RWPE1 (cell line): ENCODE measurements around the gene GPER1.

Source experiments
- CTCF ChIA-PET: fragments of 350-600 bp; sonication (Branson Sonifier 250); formaldehyde crosslinking; extraction: SDS; loops from one replicate; lab custom pipeline; 2021; lab: Yijun Ruan, JAX
- POLR2A ChIA-PET: fragments of 400-600 bp; formaldehyde crosslinking; extraction: SDS; loops from one replicate; lab custom pipeline; 2020; ENCODE audit warnings: antibody characterized with exemption; ENCODE audit not compliant: low non-redundant PET; lab: Yijun Ruan, JAX
- DNase-seq: peaks from one replicate; pipeline ENCODE4 v3.0.0; 2012; ENCODE audit warnings: low spot score
- H3K27ac ChIP-seq: fragments of 450-650 bp; 2 replicates; pipeline ENCODE4 v1.5.1; 2017
- CTCF ChIP-seq: fragments of 450-650 bp; conservative IDR thresholded peaks from 2 replicates; pipeline ENCODE4 v1.5.1; 2017; ENCODE audit warnings: low read depth, mild to moderate bottlenecking

Gene GPER1

DNA sequence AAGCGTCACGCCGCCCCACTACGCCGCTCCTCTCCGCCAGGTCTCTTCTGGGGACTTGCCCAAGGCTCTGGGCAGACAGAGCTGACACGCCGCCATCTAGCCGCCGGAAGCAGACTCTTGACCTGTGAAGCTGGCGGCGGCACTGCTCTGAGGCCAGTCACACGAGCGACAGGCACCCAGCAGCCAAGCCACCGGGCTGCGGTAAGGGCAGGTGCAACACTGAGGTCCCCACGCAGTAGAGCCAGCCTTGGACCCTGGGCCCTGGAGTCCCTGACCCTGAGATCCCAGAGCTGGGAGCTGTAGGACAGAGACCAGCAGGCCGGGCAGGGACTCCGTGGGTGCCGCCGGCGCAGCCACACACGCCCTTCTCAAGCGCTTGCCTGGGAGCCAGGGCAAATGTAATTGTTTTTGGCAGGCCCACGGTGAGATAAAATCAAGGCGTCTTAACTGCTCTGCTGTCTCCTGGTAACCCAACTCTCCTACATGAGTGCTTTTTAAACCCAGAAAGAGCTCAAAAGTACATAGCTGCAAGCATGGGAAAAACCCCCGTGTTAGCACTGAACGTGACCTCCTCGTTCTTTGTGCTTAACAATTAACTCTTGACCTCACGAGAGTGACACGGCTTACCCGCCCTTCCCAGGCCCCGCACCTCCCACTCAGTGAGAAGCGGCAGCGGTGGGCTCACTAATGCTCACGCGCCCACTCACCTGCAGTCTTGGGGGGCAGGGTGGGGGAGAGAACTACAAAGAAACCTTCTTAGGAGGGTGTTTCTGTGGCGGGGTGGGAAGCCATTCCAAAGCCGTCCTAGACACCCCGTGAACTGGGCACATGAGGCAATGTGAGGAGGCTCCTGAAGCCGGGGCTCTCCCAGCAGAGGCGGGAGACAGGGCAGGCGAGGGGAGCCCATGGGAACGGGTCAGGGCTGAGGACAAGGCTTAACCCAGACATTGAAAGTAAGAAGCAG is 8.5 kb downstream of the GPER1 start:
- POLR2A ChIA-PET, result no interaction called here
- no peak for TF ChIP-seq CTCF
- CTCF ChIA-PET, result no interaction called here
- no peak overlapping the region for H3K27ac ChIP-seq
- DNase-seq, result no peak

- CTCF ChIA-PET, result no interaction called here
- POLR2A ChIA-PET, result no interaction called here
- H3K27ac ChIP-seq, result no peak overlapping the region
- DNase-seq, result no peak
- no peak for TF ChIP-seq CTCF
Observed at GRCh38 chr7:1097120-1097504, 9.2 kb downstream of the GPER1 start.

- TF ChIP-seq CTCF, result no peak
- POLR2A ChIA-PET, result no interaction called here
- no peak for DNase-seq
- CTCF ChIA-PET, result interaction anchor here (0.6 to 1.4 kb wide), 2 partner anchors 14 to 627 kb away, joined by 3 to 4 read pairs; no protein-coding TSS in a partner anchor
- no peak overlapping the region for H3K27ac ChIP-seq
Observed at GRCh38 chr7:1098243-1099153, 10.6 kb downstream of the GPER1 start.

DNA sequence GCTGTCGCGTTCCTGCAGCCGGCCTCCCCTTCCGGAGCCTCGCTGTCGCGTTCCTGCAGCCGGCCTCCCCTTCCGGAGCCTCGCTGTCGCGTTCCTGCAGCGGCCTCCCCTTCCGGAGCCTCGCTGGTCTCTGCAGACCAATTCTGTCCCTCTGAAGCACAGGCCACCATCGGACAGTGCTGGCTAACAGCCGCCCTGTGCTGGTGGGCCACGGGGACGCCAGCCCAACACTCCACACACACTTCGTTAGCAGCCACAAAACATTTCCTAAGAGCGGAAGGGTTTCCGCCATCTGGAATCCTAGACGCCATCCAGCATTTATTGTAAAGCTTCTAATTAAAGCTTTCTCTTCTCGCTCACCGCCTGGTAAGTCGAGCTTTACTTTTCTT is 11.2 kb downstream of the GPER1 start:
- no peak overlapping the region for H3K27ac ChIP-seq
- POLR2A ChIA-PET, result no interaction called here

GRCh38 chr7:1099637-1100036 is 11.7 kb downstream of the GPER1 start:
- ChIA-PET POLR2A (no interaction called here), CTCF (interaction anchor here (1.4 kb wide), 1 partner anchor 13 kb away, joined by 4 read pairs; no protein-coding TSS in a partner anchor)
- no peak for TF ChIP-seq CTCF
- no peak for DNase-seq
- H3K27ac ChIP-seq, result no peak overlapping the region

More for the DNA sequence above, 11.2 kb downstream of the GPER1 start:
- no peak for TF ChIP-seq CTCF
- CTCF ChIA-PET, result interaction anchor here (0.6 to 1.4 kb wide), 2 partner anchors 14 to 628 kb away, joined by 3 to 4 read pairs; no protein-coding TSS in a partner anchor
- no peak for DNase-seq

- no peak overlapping the region; the same call in 1 of the 2 replicates for H3K27ac ChIP-seq
- TF ChIP-seq CTCF, result no peak
- ChIA-PET POLR2A (no interaction called here), CTCF (interaction anchor here (0.8 to 1.4 kb wide), 3 partner anchors 12 to 107 kb away, joined by 3 to 4 read pairs (median 4); partner anchors contain the start of gene GPR146)
- DNase-seq, result no peak
Observed at GRCh38 chr7:1100386-1100785, 12.5 kb downstream of the GPER1 start.
